NCI-H2107 treated with DMSO at 0.1 percent for 48 hours (cell line): ENCODE measurements around the gene SAA4.
"Not testable (repeated sequence)": the region's sequence is repeated elsewhere in the genome, so short reads cannot be mapped to it uniquely, and the experiment has no call there.

Experiments
- DNase-seq: peaks from one replicate; lab custom pipeline; 2025; ENCODE audit not compliant: unreplicated experiment; lab: John Stamatoyannopoulos, UW

SAA4 gene

GRCh38 chr11:18191376-18191775 is 45.2 kb downstream of the SAA4 start:
- DNase-seq: no peak

GRCh38 chr11:18189476-18190245 is 46.9 kb downstream of the SAA4 start:
- not testable (repeated sequence) for DNase-seq

- DNase-seq: no peak
These were observed 47.8 kb downstream of the SAA4 start for GRCh38 chr11:18188796-18189195.
